Ecto neural progenitor cell (in vitro differentiated cells): ENCODE data around the gene GPC5.
"Not testable (repeated sequence)": the region's sequence is repeated elsewhere in the genome, so short reads cannot be mapped to it uniquely, and the experiment has no call there.

Source experiments
- DNase-seq: peaks from one replicate; pipeline ENCODE4 v3.0.0-alpha.2; 2018; ENCODE audit warnings: low spot score

GPC5 gene

DNA sequence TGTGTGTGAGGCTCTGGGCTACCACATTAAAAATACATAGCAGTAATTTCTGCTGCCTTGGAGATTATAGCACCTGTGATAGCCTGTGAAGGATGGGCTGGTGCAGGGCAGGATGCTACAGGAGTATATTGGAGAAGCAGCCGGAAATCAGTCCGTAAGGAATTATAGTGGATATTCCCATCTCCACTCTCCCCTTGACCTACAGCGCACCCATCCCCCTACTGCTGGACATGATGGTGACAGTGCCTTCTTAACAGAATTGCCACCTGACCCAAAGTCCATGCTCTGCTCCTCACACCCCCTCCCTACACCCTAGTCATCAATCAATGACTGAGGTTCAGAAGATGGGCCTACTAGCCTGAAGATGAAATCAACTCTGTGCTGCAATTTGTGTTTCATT, 376.0 kb downstream of the GPC5 start:
- DNase-seq = no peak

GRCh38 chr13:91776611-91777193, 378.3 kb downstream of the GPC5 start:
- no peak for DNase-seq

GRCh38 chr13:91778123-91778522, 379.7 kb downstream of the GPC5 start:
- DNase-seq = no peak

GRCh38 chr13:91781982-91782691, 383.7 kb downstream of the GPC5 start:
- DNase-seq = not testable (repeated sequence)

DNA sequence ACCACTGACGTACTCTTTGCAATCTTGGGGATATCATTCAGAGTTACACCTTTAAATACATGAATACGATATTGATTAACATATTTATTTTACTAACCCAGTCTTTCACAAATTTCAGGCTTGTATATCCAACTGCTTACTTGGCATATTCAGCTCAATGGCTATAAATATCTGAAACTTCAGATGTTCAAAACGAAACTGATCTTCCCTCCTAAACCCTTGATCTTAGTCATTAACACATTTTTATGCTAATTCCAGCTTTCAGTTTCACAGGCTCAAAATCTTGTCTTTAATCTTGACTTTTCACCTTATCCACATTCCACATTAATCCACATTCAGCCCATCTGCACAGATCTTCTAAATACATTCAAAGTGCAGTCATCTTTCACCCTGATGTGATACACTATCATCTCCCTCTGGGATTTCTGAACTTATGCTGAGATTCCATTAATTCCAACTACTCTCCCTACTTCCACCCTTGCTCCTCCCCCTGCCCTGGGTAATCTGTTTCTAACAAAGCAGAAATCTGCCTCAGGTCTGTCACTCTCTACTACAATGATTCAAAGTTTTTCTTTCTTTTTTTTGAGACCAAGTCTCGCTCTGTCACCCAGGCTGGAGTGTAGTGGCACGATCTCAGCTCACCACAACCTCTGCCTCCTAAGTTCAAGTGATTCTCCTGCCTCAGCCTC, 387.2 kb downstream of the GPC5 start:
- DNase-seq = no peak

DNA sequence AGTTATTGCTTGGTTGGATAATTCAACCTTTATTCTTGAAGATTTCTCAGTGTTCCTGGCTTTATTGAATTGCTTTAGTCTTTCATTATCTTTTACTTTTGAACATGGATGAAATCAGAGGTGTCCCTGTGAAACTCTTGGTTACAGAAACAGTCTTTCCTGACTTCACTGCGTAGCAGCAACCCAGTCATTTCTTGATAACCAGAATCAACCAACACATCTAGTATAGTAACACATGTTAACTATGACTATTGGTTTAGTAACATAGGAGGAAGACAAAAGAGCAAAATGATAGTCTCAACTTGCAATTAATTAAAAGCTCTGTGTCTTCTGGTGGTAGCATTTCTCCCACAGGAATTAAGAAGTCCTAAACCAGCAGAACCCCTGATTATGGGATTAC, 393.6 kb downstream of the GPC5 start:
- DNase-seq = no peak

DNA sequence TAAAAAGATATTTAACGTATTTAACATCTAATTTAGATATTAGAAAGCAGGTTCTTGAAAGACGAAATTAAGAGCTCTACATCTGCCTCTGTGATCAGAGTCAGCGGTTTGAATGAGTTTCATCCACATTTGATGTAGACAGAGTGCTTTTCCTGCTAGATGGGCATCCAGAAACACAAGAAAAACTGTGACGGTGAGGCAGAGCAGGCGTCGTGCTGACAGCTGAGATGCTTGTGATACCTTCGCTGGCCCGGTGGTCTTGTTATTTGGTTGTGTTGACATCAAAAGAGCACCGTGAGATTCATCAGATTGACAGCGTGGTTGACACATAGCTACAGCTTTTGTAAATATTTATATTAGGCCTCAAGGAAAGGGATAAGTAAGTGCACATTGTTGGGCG, 399.1 kb downstream of the GPC5 start:
- no peak for DNase-seq

- DNase-seq = not testable (repeated sequence)
Measured at GRCh38 chr13:91798338-91798737, 399.9 kb downstream of the GPC5 start.

DNA sequence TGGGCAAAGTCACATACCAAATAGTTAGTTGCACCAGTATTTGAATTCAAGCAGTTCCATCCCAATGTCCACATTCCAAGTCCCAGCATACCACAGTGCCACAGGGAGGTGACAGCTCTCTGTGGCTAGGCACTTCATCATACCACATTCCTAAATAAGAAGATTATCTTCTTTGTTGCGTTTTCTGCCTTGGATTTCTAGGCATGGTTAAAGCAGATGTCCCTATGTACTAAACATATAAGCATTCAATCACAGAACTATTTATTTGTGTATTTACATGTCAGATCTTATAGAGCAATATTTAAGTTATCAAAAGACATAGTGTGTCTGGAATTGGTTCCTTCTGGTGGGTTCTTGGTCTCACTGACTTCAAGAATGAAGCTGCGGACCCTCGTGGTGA, 403.4 kb downstream of the GPC5 start:
- not testable (repeated sequence) for DNase-seq

- no peak for DNase-seq
Measured at GRCh38 chr13:91802957-91803356, 404.5 kb downstream of the GPC5 start.

DNA sequence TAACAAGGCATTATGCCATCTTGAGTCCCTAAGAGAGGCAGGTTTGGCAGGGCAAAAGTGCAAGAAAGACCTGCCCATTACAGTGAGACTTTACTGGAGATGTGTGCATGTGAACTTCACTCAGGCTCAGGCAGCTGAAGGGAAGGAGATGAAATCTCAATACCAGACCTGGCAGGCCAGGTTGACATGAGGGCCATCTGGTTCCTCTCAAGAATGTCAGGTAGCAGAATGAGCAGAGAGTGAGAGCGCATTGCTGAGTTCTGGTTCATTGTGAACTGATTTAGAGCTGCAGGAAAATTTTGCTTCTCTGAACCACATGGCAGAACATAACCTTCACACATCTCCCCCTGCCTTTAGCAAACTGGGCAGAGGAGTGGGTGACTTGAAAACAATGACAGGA, 406.3 kb downstream of the GPC5 start:
- no peak for DNase-seq

DNA sequence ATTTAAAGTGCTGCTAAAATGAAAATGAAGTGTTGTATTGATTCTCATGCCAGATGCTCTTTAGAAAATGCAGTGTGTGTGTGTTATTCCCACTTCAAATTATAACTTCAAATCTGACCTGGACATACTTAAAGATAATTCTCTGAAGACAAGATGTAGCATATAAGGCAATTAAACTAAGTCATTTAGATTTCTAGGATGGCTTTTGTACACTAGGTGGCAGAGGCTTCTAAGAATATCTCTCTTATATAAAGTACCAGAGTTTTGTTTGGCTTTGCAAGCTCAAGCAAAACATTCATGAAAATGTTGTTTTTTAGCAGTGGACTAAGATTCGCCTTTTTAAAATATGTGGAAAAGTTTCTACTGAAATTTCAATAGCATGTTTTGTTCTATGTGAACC, 407.2 kb downstream of the GPC5 start:
- DNase-seq = no peak

DNA sequence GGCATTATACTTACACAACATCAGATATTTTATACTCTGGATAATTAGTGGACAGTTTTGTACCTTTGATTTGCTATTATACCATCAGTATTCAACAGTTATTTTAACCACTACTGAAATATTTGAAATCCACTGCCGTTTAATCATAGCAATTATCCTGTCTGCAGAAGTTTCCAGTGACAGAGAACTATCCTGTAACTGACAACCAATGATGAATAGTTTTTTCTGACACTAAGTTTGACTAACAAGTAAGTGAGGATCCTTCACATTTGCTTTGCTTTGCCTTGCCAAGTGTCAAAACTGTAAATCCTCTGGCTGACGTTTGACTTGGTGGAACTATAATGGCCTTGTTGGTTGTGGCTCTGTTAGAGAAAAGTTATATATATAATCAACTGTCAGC, 410.7 kb downstream of the GPC5 start:
- DNase-seq = no peak

- no peak for DNase-seq
Measured at GRCh38 chr13:91813253-91813652, 414.8 kb downstream of the GPC5 start.

DNA sequence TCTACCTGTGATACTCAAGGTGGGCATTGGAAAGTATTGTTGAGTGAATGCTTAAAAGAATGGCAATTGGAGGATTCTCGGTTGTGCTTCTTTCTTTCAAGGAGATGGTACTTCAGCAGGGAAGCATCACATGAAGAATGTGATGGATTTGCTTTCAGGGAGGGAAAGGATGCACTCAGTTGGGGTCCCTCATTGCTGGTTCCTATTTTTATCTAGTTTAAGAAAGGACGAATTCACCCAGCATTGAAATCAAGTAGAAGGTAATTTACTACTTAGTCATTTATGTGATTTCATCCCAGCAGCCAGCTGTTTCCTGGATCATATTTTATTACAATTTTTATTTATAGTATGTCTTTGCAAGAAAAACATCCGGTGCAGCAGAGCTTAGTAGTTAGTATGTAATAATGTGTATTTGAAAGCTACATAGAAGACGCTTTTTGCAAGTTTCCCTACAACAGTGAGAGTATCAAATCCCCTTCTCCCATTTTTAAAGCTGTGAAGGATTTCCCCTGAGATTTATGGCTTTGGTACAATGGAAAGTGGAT, 417.9 kb downstream of the GPC5 start:
- no peak for DNase-seq

DNA sequence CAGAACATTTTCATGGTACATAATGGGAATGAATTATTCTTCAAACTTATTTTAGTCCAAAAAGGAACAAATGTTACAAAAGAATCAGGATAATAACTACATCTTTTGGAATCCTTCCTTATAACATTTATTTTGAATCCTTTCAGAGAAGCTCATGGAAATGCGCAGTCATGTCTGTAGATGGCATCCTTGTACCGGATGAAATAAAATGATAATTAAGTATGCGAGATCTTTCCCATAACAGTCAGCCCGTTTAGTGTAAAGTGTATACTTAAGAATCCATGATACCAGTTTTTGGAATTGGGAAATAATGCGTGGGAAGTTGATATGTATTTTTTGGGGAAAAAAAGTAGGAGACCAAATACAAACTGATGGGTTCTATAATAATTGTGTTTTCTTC, 418.8 kb downstream of the GPC5 start:
- DNase-seq = no peak

GRCh38 chr13:91824416-91824815, 426.0 kb downstream of the GPC5 start:
- DNase-seq = no peak

DNA sequence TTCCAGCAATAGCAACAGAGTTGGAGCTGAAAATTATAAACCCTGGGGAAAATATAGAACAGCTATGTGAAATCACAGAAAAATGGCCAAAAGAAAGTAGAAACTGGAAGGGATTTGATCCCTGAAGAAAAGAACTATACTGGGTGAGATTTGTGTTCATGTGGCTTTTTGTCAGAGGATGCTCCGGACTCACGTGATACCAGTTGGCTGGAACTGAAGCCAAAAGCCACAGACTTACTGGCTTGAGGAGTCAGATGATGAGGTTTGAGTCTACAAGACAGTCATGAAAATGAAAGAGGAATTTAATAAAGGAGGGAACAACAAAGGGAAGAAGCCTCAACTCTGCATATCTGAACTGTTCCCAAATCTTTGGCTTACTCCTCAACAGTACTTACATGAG, 427.1 kb downstream of the GPC5 start:
- no peak for DNase-seq

GRCh38 chr13:91836553-91836952, 438.1 kb downstream of the GPC5 start:
- DNase-seq = no peak

- no peak for DNase-seq
Measured at GRCh38 chr13:91845612-91846011, 447.2 kb downstream of the GPC5 start.

DNA sequence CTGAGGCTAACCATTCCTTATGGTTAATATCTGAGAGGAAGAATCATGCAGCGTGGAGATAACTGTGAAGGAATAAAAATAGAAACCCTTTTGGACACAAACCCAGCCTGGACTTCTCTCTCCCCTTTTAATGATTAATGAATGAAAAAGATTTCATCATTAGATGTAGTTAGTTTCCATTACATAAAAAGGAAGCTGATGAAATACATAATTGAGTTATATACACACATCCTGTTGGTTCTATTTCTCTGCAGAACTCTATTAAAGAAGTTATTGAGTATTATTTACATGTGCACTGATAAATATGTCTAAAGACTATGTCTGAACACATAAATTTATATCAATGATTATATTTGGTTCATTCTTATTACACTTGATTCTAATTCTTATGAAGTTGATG, 465.3 kb downstream of the GPC5 start:
- no peak for DNase-seq

DNA sequence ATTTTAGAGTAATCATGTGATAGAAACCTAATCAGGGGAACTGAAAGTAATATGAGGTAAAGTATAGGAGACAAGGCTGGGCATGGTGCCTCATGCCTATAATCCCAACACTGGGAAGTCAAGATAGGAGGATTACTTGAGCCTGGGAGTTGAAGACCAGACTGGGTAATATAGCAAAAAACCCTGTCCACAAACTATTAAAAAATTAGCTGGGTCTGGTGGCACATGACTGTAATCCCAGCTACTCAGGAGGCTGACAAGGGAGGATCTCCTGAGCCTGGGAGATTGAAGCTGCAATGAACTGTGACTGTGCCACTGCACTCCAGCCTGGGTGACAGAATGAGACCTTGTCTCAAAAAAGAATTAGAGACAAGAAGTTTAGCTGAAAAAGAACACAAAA, 469.9 kb downstream of the GPC5 start:
- DNase-seq = no peak

- DNase-seq = no peak
Measured at GRCh38 chr13:91878491-91878890, 480.1 kb downstream of the GPC5 start.
